ENCODE data around the gene H2BK1.

- TF ChIP-seq CTCF (conservative IDR thresholded peaks at IDR 0.05) (no peak), ZFX (IDR thresholded peaks at IDR 0.05) (no peak)
Measured at GRCh38 chr7:151174246-151175046, 35.8 kb downstream of the H2BK1 start.
